ENCODE data around the gene CFD. TPM values are rescaled to one million over a fixed set of nuclear protein-coding genes. Genes with fewer than 3 reads are reported as not detected.

Gene CFD
- total RNA-seq, 4 donors from 2014 or later = 3.2 to 233 (median 50.2) TPM

DNA sequence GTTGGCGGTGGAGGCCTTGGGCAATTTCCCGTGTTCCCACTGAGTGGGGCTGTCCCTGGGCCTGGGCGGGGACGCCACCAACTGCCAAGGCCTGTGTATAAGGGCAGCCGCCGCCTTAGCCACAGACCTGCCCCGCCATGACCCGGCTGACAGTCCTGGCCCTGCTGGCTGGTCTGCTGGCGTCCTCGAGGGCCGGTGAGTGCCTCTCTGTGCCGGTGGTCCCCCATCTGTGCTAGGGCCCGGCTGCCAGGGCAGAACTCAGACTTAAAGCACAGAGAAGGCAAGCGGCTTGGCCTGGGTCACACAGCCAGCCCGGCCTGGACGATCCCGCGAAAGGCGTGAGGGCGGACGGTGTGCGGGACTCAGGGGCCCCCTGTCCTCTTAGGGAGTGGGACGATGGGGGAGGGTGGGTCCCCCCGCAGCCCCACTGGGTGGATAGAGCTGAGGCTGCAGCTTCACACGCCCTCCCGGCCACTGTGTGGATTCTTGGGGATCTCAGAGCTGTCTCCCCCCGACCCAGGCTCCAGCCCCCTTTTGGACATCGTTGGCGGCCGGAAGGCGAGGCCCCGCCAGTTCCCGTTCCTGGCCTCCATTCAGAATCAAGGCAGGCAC, 31.6 kb upstream of the CFD start, which contains the start of gene AZU1:
TSS of gene AZU1 (plus strand) at position 128 of the 612 bp plus-strand sequence. CDS start at position 138, 10 bp downstream.
- Histone ChIP-seq H3K9me3 (no peaks in the 10 kb centered on the region), H3K4me1 (no peaks in the 10 kb centered on the region), H3K4me3 (no peak within 1 kb of the TSS), H3K36me3 (no peaks in the 10 kb centered on the region), H3K27me3 (peaks cover under 1 to 12% of the 10 kb centered on the region in 2 donors), H3K27ac (no peak within 1 kb of the TSS)
- no peak for DNase-seq
- TF ChIP-seq, protein P1, sequence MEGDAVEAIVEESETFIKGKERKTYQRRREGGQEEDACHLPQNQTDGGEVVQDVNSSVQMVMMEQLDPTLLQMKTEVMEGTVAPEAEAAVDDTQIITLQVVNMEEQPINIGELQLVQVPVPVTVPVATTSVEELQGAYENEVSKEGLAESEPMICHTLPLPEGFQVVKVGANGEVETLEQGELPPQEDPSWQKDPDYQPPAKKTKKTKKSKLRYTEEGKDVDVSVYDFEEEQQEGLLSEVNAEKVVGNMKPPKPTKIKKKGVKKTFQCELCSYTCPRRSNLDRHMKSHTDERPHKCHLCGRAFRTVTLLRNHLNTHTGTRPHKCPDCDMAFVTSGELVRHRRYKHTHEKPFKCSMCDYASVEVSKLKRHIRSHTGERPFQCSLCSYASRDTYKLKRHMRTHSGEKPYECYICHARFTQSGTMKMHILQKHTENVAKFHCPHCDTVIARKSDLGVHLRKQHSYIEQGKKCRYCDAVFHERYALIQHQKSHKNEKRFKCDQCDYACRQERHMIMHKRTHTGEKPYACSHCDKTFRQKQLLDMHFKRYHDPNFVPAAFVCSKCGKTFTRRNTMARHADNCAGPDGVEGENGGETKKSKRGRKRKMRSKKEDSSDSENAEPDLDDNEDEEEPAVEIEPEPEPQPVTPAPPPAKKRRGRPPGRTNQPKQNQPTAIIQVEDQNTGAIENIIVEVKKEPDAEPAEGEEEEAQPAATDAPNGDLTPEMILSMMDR (IDR thresholded peaks at IDR 0.05) = no peak
- TF ChIP-seq POLR2A (IDR thresholded peaks at IDR 0.05) = no peak
- intact Hi-C loops (cut with DNase I; ENCODE audit: low total_unique reads) = no loop called here

DNA sequence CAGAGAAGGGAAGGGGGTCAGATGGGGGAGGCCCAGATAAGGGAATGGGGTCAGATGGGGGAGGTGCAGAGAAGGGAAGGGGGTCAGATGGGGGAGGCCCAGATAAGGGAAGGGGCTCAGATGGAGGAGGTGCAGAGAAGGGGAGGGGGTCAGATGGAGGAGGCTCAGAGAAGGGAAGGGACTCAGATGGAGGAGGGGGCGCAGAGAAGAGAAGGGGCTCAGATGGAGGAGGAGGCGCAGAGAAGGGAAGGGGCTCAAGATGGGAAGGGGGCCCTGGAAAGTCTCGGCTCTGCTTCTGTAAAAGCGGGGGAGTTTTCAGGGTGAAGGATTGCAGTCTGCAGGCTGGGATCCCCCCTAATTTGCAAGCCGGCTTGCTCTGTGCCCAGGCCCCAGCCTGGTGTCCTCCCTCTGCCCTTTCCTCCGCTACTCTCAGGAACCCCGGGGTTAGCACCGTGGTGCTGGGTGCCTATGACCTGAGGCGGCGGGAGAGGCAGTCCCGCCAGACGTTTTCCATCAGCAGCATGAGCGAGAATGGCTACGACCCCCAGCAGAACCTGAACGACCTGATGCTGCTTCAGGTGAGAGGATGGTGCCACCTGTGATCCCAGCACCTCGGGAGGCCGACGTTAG, 30.2 kb upstream of the CFD start:
- no peaks in the 10 kb centered on the region for H3K4me1 ChIP-seq
- H3K27ac ChIP-seq = no peak overlapping the region
- no peak for TF ChIP-seq POLR2A (IDR thresholded peaks at IDR 0.05)
- TF ChIP-seq, protein P1 (IDR thresholded peaks at IDR 0.05) = no peak
- H3K36me3 ChIP-seq = no peaks in the 10 kb centered on the region
- no peak for DNase-seq
- intact Hi-C loops (cut with DNase I; ENCODE audit: low total_unique reads) = no loop called here
- H3K27me3 ChIP-seq = peaks cover 0 to 7% of the 10 kb centered on the region in 2 donors
- H3K9me3 ChIP-seq = no peaks in the 10 kb centered on the region
- no peak overlapping the region for H3K4me3 ChIP-seq

DNA sequence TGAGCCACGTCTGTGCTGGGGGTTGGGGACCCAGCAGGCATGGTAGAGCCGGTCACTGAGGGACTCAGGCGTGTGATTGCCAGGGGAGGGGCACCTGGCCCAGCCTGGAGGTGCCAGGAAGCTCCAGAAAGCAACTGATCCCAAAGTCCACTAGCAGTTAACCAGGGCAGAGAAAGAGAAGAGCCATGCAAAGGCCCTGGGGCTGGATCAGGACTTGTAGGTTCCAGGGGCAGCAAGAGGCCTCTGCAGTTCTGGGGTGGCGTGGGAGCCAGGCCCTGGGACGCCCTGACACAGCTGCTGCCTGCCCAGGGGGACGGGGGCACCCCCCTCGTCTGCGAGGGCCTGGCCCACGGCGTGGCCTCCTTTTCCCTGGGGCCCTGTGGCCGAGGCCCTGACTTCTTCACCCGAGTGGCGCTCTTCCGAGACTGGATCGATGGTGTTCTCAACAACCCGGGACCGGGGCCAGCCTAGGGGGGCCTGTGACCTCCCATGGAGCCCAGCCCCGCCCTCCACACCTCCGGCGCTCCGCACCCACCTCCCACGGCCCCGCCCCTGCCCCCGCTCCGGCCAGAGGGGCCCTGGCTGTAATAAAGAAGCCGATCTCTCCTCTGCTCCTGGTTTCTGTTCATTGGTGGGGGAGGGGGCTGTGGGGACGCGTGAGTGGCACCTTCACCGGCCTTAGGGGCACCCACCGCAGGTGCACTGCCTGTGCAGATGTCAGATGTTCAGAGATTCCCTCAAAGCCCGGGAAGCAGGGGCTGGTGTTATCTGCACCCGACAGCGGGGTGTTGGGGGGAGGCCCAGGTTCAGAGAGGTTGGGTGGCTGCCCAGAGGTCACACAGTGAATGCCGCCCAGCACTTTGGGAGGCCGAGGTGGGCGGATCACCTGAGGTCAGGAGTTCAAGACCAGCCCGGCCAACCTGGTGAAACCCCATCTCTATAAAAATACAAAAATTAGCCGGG, 27.8 kb upstream of the CFD start:
- intact Hi-C loops (cut with DNase I; ENCODE audit: low total_unique reads) = no loop called here
- H3K27me3 ChIP-seq = peaks cover 0 to 7% of the 10 kb centered on the region in 2 donors

GRCh38 chr19:834216-834615, 25.2 kb upstream of the CFD start:
- H3K36me3 ChIP-seq = no peaks in the 10 kb centered on the region
- no peak for TF ChIP-seq POLR2A (IDR thresholded peaks at IDR 0.05)
- TF ChIP-seq, protein P1 (IDR thresholded peaks at IDR 0.05) = no peak
- H3K4me3 ChIP-seq = no peak overlapping the region
- no peak for DNase-seq
- no peak overlapping the region for H3K27ac ChIP-seq
- H3K9me3 ChIP-seq = no peaks in the 10 kb centered on the region
- peaks cover 0 to 7% of the 10 kb centered on the region in 2 donors for H3K27me3 ChIP-seq
- no peaks in the 10 kb centered on the region for H3K4me1 ChIP-seq
- intact Hi-C loops (cut with DNase I; ENCODE audit: low total_unique reads) = no loop called here

More for the DNA sequence above, 27.8 kb upstream of the CFD start:
- TF ChIP-seq, protein P1 (IDR thresholded peaks at IDR 0.05) = no peak
- no peak for TF ChIP-seq POLR2A (IDR thresholded peaks at IDR 0.05)
- Histone ChIP-seq H3K4me3 (no peak overlapping the region), H3K4me1 (no peaks in the 10 kb centered on the region), H3K9me3 (no peaks in the 10 kb centered on the region), H3K36me3 (no peaks in the 10 kb centered on the region), H3K27ac (no peak overlapping the region)
- no peak for DNase-seq
